Measurements from ENCODE around the gene TANC1.

Gene TANC1

GRCh38 chr2:159175182-159175581, 206.7 kb downstream of the TANC1 start:
- no peak for DNase-seq

GRCh38 chr2:159175927-159176326, 207.5 kb downstream of the TANC1 start:
- DNase-seq = no peak

- DNase-seq = no peak
These were observed 208.1 kb downstream of the TANC1 start for GRCh38 chr2:159176555-159176954.

- no peak for DNase-seq
These were observed 208.9 kb downstream of the TANC1 start for GRCh38 chr2:159177357-159177756.

- DNase-seq = no peak
These were observed 209.5 kb downstream of the TANC1 start for GRCh38 chr2:159177957-159178356.

GRCh38 chr2:159179096-159179495, 210.7 kb downstream of the TANC1 start:
- DNase-seq = no peak

GRCh38 chr2:159179696-159180095, 211.3 kb downstream of the TANC1 start:
- no peak for DNase-seq

- DNase-seq = no peak
These were observed 214.9 kb downstream of the TANC1 start for GRCh38 chr2:159183346-159183745.

- DNase-seq = no peak
These were observed 217.1 kb downstream of the TANC1 start for GRCh38 chr2:159185401-159186130.

GRCh38 chr2:159186462-159186861, 218.0 kb downstream of the TANC1 start:
- no peak for DNase-seq

- DNase-seq = no peak
These were observed 218.7 kb downstream of the TANC1 start for GRCh38 chr2:159187106-159187505.

- no peak for DNase-seq
These were observed 220.0 kb downstream of the TANC1 start for GRCh38 chr2:159188449-159188848.

- no peak for DNase-seq
These were observed 224.0 kb downstream of the TANC1 start for GRCh38 chr2:159192371-159192918.

GRCh38 chr2:159193791-159194190, 225.4 kb downstream of the TANC1 start:
- no peak for DNase-seq

- DNase-seq = no peak
These were observed 225.8 kb downstream of the TANC1 start for GRCh38 chr2:159194241-159194640.

GRCh38 chr2:159195697-159196096, 227.3 kb downstream of the TANC1 start:
- DNase-seq = no peak

GRCh38 chr2:159196393-159196925, 228.0 kb downstream of the TANC1 start:
- DNase-seq = no peak

GRCh38 chr2:159199236-159199635, 230.8 kb downstream of the TANC1 start:
- no peak for DNase-seq

- no peak for DNase-seq
These were observed 231.5 kb downstream of the TANC1 start for GRCh38 chr2:159199761-159200465.

- DNase-seq = no peak
These were observed 232.1 kb downstream of the TANC1 start for GRCh38 chr2:159200498-159200897.

GRCh38 chr2:159201360-159202063, 233.1 kb downstream of the TANC1 start:
- no peak for DNase-seq

GRCh38 chr2:159202568-159203071, 234.2 kb downstream of the TANC1 start:
- no peak for DNase-seq

All from activated gamma-delta T cell (primary cell).